Astrocyte of the spinal cord (primary cell): Measurements from ENCODE around the gene WSCD2.

Source experiments
- DNase-seq: peaks from one replicate; pipeline ENCODE4 v3.0.0; 2011; ENCODE audit warnings: low read depth, low spot score
- H3K4me3 ChIP-seq: 2 replicates; pipeline ENCODE4 v1.5.1; 2011; ENCODE audit warnings: low read depth, mild to moderate bottlenecking, low read length, moderate library complexity
- CTCF ChIP-seq: IDR thresholded peaks from 2 replicates; pipeline ENCODE4 v1.5.1; 2012; ENCODE audit warnings: low read depth, mild to moderate bottlenecking, low read length, inconsistent platforms
- in situ Hi-C: cut with HindIII; loops from 2 replicates; pipeline ENCODE4 v1.10.0; 2017; ENCODE audit warnings: low sequenced_read_pairs

WSCD2 gene

GRCh38 chr12:108157870-108158459, 28.9 kb downstream of the WSCD2 start:
- in situ Hi-C loops: no loop called here
- TF ChIP-seq CTCF: no peak

DNA sequence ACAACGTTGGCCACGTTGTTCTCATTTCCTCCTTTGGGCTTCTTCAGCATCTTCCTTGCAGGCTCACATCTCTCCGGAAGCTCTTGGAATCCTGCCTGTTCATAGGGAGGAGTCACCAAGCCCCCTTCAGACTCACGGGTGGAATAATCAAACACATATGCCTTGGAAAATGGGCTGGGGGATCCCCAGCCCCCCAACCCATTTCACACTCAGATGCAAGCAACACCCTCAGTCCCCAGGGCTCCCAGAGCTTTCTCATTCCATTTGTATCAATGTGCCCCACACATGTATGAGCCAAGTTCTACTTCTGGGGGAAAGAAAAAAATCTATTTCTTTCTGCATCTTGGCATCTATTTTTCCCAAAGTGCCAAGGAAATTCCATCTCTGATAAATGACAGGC, 33.1 kb downstream of the WSCD2 start:
- no peak for TF ChIP-seq CTCF
- in situ Hi-C loops: no loop called here
- H3K4me3 ChIP-seq: no peak overlapping the region
- no peak for DNase-seq

More at GRCh38 chr12:108157870-108158459, 28.9 kb downstream of the WSCD2 start:
- no peak overlapping the region for H3K4me3 ChIP-seq
- DNase-seq: no peak

DNA sequence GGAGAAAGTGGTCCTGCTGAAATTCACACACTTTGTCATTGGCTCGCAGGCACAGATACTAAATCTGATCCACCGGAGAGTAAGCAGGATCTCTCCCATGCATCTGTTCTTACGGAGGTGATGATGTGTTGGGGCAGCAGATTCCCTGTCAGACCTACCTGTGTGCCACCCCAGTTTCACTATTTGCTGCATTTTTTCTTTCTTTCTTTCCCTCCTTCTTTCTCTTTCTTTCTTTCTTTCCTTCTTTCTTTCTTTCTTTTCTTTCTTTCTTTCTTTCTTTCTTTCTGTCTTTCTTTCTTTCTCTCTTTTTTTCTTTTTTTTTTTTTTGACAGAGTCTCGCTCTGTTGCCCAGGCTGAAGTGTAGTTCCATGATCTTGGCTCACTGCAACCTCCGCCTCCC, 37.4 kb downstream of the WSCD2 start:
- TF ChIP-seq CTCF: no peak
- no peak for DNase-seq
- in situ Hi-C loops: no loop called here
- no peak overlapping the region for H3K4me3 ChIP-seq

- in situ Hi-C loops: no loop called here
- TF ChIP-seq CTCF: no peak
- DNase-seq: no peak
- H3K4me3 ChIP-seq: no peak overlapping the region
Measured at GRCh38 chr12:108167974-108168373, 38.9 kb downstream of the WSCD2 start.

DNA sequence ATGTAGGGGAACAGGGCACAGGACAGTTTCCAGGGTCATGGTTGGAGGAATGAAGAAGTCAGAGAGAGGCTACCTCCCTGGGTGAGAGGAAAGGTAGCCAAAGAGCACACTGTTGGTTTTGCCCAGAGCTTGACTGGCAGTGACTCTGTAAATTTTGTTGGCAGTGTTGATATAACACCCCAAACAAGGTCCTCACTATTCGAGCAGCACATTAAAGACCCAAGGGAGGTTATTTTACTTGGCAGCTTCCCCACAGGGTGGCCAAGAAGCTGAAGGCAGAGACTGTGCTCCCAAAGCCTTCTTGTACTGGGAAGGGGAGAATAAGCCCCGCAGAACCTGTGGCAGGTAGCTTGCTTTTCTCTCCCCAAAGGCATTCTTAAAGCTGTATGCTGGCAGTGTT, 40.6 kb downstream of the WSCD2 start:
- no peak for TF ChIP-seq CTCF
- in situ Hi-C loops: no loop called here
- no peak for DNase-seq
- H3K4me3 ChIP-seq: no peak overlapping the region

- in situ Hi-C loops: no loop called here
- no peak overlapping the region for H3K4me3 ChIP-seq
- no peak for DNase-seq
- no peak for TF ChIP-seq CTCF
Measured at GRCh38 chr12:108170164-108170563, 41.1 kb downstream of the WSCD2 start.

DNA sequence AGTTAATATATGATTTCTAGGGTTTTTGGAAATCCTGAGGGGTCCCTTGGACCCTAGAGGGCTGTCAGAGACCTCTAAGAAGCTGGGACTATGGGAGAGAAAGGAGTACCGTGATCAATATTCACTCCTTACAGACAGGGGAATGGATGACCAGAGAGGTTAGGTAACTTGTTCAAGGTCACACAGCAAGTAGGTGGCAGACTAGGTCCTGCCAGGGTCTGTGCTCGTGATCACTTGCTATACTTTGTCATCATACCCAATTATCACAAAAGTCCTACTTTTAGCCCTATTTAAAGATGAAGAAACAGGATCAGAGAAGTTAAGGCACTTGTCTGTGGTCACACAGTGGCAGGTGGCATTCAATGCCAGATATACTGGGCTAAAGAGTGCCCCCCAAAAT, 42.9 kb downstream of the WSCD2 start:
- no peak overlapping the region for H3K4me3 ChIP-seq
- no peak for DNase-seq
- TF ChIP-seq CTCF: no peak
- in situ Hi-C loops: no loop called here
